Bone marrow (tissue), 2 donors: ENCODE results near the gene SAFB2.
"Not testable (repeated sequence)": the region's sequence is repeated elsewhere in the genome, so short reads cannot be mapped to it uniquely, and the experiment has no call there.

Experiments used
- DNase-seq, 2 donors: peaks; one replicate each; lab custom pipeline; 2025; lab: John Stamatoyannopoulos, UW

The SAFB2 gene

DNA sequence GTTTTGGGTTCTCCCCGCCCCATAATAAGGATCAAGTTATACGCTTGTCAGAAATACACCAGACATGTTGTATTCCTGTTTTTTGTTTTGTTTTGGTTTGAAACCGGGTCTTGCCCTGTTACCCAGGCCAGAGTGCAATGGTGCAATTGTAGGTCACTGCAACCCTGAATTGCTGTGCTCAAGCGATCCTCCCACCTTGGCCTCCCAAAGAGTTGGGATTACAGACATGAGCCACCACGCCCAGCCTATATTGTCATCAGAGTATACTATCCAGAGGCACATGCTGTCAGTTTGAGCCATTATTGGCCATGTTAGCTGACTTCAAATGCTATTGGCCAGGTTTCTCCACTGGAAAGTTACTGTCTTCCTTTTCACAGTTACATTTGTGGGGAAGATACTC lies 10.1 kb upstream of the SAFB2 start:
- no peak for DNase-seq

DNA sequence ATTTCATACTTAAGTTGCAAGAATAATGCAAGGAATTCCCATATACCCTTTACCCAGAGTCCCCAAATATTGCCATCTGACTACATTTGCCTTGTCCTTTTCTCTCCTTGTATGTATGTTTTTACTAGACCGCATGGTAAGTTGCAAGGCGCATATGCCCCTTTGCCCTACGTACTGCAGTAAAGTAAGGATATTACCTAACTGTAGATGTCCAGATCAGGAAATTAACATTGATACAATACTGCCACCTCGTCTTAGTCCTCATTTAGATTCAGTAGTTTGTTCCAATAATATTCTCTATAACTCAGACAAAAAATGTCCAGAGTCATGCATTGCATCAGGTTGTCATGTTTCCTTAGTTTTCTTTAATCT lies 9.7 kb upstream of the SAFB2 start:
- no peak for DNase-seq

DNA sequence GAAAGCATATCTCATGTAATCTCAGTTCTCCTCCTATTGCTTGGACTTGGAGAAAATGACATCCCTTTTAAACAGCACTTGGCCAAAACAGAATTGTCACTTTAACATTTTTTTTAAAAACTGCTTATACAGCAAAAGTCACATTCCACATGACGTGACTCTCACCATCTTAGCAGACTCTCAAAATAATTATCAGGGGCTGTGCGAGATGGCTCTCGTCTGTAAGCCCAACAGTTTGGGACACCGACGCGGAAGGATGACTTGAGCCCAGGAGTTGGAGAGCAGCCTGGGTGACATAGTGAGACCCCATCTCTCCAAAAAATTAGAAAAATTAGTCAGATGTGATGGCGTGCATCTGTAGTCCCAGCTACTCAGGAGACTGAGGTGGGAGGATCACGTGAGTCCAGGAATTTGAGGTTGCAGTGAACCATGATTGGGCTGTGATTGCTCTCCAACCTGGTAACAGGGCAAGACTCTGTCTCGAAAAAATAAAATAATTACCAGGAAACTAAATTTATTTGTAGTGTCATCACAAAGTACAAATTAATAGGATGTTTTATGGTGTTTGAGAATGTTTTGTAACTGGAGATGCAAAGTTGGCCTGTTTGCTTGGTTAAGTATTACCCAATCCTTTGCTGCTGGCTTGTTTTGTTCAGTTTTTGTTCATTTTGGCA lies 9.1 kb upstream of the SAFB2 start:
- no peak for DNase-seq

DNA sequence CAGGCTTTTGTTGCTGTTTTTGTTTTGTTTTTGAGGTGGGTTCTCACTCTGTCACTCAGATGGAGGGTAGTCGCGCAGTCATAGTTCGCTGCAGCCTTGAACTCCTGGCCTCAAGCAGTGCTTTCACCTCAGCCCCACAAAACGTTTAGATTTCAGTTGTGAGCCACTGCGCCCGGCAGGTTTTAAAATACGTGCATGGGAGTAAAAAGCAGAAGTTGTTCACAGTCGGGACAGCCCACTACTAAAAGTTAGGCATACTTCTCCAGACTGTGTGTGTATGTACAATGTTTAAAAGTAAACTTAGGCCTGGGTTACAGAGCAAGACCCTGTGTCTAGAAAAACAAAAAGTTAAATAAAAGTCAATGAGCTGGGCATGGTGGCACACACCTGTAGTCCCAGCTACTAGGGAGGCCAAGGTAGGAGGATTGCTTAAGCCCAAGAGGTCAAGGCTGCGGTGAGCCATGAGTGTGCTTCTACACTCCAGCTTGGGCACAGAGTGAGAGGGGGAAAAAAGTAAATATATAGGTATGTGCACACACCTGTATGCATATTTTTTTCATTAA lies 6.4 kb upstream of the SAFB2 start:
- peak in 1 of 2 donors; percentile 63 for DNase-seq

GRCh38 chr19:5628461-5628860 lies 5.9 kb upstream of the SAFB2 start:
- DNase-seq, result no peak

GRCh38 chr19:5627395-5627904 lies 4.9 kb upstream of the SAFB2 start:
- peak; percentile 24 to 90 for DNase-seq

DNA sequence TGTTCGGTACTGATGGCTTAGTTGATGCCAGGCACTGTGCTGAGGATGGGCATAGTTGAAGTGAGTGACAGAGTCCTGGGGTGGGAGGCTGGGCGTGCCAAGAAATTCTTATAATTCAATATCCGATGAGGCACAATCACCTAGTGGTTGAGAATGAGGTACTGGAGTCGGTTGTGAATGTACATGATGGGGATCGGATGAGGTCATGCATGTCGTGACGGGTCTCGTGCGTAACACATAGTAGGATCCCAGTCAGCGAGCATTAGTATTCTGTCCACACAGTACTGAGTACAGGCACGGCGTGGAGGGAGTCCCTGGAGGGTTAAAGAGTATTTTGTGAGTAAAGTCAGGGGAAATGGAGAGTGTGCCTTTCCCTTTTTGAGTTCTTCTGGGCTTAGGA lies 3.1 kb upstream of the SAFB2 start:
- no peak for DNase-seq

DNA sequence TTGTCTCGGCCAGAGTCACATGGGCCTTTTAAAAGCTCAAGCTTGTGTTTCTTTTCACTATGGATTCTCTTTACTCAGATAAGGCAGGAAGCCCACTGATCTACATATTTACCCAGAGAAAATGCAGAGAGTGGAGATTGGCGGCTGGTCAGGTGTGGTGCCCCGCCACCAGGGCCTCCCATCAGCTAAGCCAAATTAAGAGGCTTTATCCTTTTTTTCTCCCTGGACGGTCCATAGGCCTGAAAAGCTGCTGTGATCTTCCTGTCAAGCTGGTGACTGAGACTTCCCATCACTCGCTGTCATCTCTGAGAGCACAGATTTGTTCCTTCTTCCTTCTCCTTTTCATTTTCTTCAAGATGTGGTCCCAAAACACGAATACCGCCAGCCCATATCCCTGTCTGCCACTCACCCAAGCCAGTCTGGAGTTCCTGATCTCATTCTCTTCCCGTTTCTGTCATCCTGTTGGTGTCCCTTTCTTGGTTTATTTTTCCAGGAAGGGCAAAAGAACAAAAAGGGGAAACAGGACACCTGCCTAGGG lies 2.2 kb upstream of the SAFB2 start:
- DNase-seq, result no peak

- no peak for DNase-seq
Measured at GRCh38 chr19:5624018-5624663, 1.6 kb upstream of the SAFB2 start.

DNA sequence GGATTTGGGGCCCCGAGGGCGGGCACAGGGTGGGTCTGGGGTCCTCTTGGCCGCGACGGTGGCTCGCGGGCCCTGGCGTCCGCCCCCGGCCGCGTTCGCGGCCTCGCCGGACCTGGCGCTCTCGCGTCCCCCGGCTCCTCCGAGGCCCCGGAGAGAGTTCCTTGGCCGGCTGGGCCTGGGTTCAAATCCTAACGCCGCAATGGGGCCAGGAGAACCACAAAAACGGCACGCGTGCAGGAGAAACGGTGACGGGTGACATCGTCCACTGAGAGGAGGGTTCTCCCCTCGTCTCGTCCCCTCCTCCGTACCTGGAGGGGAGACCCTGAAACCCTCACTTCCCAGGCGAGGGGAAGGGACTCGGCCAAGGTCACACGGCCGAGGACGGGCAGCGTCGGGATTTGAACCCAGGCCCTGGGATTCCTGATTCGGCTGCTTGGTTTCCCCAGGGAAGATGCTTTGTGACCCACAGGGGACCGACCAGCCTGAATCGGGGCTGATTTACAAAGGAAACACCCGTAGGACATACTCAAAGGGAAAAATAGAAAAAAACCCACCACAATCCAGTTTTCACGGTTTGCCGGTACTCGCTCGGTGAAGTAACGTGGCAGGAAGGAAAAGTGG lies 931 bp upstream of the SAFB2 start:
- no peak for DNase-seq

GRCh38 chr19:5621945-5622464 lies 571 bp downstream of the SAFB2 start:
- DNase-seq, result peak in 1 of 2 donors; percentile 35

DNA sequence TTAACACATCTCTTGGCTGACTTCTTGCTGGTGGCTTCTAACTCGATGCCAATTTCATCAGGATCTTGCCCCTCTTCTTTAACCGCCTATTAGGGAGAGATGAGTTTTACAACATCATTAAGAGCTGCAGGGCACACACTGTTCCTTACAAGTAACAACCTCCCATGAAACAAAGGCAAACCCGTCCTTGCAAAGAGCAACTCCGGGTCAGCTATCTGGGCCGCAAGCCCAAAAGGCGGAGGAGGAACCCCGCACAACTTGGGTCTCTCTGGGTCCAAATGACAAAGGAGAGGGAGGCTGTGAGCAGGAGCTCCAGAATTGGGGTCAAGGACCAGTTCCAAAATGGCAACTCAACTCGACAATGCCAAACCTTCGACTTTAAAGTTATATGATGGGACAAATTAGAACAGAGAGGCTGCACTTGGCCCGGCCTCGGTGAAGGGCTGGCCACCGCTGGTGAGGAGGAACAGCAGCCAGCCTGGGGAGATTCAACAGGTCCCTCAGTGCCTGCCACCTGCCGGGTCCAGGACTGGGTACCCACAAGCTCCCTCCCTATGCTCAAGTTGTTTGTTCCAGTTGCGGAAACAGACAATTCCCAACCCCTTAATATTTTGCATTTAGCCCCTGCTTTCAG lies 1.1 kb downstream of the SAFB2 start:
- no peak for DNase-seq

DNA sequence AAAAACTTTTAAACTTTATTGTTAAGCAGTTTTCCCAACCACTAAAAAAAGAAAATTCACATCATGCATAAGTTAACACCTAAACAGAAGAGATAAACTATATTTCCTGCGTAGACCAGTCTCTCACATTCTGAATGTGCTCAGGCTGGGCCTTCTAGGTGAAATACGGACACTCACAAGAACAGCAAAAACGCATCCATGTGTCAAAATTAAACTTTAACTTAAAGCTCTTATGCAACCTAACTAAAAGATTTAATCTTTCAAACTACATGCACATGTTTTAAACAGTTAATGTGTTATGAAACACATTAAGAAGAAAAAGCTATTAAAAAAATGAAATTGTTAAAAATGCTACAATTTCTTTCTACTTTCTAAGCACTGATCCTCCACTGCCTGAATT lies 2.6 kb downstream of the SAFB2 start:
- no peak for DNase-seq

DNA sequence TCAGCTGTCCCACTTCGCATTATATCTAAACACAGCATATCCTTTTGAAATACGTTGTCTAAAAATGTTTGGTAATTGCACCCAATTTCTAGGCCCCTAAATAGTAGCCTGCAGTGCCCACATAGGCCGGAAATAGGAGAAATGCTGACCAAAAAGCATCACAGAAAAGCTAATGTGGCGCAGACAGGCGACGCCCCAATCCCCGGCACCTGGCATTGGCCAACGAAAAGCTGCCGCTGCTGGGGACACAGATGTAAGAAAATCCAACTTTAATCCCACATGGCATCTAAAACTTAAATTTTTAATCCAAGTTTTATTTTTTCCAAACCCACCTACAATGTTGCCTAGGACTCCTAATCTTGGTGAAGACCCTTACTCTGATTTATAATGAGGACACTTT lies 4.0 kb downstream of the SAFB2 start:
- DNase-seq, result no peak

GRCh38 chr19:5617080-5617479 lies 5.5 kb downstream of the SAFB2 start:
- DNase-seq, result no peak

- no peak for DNase-seq
Measured at GRCh38 chr19:5615756-5616327, 6.7 kb downstream of the SAFB2 start.

DNA sequence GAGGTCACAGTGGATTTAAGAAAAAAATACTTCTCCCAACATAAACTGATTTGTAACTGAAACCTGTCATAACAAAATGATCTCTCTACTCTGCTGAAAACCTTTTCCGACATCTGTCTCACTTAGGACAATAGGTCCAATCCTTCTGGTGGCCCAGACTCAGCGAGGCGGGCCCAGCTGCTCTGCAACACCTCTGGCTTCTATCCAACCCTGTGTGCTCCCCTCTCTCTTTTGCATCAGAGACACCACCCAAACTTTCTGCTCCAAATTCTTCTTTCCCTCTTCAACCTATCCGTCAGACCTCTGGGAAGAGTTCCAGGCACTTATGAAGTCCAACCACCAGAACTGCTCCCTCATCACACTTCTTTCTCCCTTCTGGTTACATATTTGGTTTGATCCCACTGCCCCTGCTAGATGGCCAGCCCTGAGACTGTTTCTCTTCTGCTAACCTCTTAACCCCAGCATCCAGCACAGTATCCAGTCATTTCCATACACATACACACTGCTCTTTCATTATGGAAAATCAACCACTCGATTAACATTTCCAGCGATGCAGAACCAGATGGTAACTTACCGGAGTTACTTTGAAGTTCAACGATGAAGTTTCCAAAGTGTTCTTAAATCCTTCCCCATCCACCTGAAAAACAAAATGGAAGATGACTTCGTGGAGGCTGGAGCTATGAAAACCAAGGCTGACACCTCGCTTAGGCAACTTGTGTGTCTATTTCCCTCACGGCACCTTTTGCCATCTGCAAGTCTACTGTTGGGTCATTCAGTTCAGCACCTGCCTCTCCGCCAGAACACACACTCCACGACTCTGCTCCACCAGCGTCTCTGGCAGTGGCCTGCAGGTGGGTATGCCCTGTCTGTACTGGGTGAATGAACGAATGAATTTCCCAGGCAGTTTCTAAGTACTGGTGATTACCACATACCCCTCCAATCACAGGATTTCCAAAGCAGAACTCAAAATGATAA lies 9.4 kb downstream of the SAFB2 start:
- DNase-seq, result no peak

GRCh38 chr19:5609881-5610448 lies 12.6 kb downstream of the SAFB2 start:
- DNase-seq, result no peak

DNA sequence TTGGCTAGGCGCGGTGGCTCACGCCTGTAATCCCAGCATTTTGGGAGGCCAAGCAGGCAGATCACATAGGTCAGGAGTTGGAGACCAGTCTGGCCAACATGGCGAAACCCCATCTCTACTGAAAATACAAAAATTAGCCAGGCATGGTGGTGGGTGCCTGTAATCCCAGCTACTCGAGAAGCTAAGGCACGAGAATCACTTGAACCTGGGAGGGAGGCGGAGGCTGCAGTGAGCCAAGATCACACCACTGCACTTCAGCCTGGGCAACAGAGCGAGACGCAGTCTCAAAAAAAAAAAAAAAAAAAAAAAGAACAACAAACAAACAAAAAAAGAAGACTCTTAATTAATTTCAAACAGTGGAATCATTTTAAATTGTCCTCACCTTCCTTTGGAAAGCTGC lies 13.8 kb downstream of the SAFB2 start:
- DNase-seq, result not testable (repeated sequence)

- DNase-seq, result no peak
Measured at GRCh38 chr19:5608291-5608690, 14.3 kb downstream of the SAFB2 start.
